T-helper 22 cell (primary cell): ENCODE results near the gene GRB7.
A peak's percentile ranks its signal among the peaks of the same experiment; 100 is the strongest.
"Not testable (repeated sequence)": the region's sequence is repeated elsewhere in the genome, so short reads cannot be mapped to it uniquely, and the experiment has no call there.

Source experiments
- DNase-seq: peaks from one replicate; pipeline ENCODE4 v3.0.0-alpha.2; 2020; ENCODE audit warnings: low read depth

GRB7 gene

DNA sequence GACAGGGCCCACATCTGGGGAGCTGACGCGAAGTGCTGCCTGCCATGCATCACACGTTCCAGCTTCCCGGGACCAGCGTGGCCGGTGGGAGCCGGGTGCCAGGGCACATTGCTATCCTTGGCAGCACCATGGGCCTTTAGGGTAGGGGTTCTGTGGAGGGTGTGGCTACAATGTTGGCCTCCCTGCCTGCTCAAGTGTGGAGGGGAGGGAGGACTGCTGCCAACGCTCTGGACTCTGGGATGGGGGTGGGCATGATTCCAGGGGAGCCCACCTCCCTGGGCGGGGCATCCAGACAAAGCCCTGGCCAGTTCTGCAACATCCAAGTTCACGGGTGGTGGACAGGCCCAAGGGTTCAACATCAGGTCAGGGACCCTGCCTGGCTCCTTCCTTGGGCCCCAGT lies 13.9 kb downstream of the GRB7 start:
- DNase-seq, result no peak

GRCh38 chr17:39752241-39752881 lies 14.6 kb downstream of the GRB7 start:
- DNase-seq, result no peak

- DNase-seq, result peak; percentile 54
Measured at GRCh38 chr17:39753514-39754160, 15.9 kb downstream of the GRB7 start.

GRCh38 chr17:39754161-39754957 lies 16.6 kb downstream of the GRB7 start:
- peak; percentile 94 for DNase-seq

DNA sequence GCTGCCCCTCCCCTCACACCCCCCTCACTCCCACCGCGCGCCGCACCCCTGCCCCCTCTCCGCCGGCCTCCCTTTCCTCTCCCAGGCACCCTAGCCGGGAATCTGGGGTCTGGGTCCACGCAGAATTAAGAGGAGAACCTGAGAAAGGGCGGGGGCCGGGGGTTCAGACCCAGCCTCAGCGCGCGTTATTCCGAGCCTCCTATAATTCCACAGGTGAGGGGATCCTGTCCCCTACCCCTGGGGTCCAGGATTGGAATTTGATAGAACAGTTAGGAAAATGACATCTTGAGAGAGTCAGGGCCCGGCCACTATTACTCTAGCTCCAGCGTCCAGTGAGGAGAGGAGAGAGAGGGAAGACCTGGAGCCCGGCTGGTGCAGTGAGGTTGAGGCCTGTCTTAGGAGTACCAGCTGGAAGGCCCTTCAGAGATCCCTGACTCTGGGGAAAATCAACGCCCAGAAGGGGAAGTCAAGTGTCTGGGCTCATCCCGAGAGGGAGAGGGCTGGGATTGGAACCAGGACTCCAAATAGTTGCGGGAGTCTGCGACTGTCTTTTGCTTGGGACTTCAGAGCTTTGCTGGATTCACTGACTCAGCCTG lies 17.3 kb downstream of the GRB7 start:
- no peak for DNase-seq

DNA sequence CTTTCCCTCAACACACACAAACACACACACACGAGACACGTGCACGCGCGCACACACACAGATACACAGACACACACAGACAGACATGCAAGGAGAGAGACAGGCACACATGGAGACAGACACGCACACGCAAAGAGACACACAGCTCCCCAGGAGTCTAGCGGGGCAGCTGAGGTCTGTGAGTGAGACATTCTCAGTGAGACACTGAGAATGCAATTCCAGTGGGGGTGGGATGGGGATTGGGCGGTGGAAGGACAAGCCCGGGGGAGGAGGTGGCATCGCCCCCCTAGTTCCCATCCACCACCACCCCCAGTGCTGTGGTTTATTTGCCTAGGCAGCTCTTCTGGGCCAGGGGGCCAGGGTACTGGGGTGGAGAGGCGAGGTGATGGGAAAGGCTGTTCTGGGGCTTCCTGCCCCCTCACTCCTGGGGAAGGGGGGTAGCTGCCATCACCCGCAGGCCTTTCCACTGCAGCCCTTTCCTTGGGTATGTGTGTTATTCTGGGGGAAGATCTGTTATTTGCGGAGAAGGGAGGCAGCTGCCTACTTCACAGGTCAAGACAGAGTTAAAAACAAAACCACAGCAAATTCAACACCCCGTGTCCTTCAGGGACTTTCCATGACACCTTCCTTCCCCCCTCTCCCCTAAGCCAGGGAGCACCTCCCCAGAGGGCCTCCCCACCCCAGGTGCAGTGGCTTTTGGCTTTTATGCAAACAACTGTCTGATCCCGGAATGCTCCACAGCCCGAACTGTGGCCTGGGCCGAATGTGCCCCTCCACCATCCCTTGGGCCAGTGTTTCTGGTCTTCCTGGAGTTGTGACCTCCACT lies 18.0 kb downstream of the GRB7 start:
- DNase-seq, result peak; percentile 52

- DNase-seq, result no peak
Measured at GRCh38 chr17:39756380-39757079, 18.8 kb downstream of the GRB7 start.

- no peak for DNase-seq
Measured at GRCh38 chr17:39757176-39757662, 19.5 kb downstream of the GRB7 start.

DNA sequence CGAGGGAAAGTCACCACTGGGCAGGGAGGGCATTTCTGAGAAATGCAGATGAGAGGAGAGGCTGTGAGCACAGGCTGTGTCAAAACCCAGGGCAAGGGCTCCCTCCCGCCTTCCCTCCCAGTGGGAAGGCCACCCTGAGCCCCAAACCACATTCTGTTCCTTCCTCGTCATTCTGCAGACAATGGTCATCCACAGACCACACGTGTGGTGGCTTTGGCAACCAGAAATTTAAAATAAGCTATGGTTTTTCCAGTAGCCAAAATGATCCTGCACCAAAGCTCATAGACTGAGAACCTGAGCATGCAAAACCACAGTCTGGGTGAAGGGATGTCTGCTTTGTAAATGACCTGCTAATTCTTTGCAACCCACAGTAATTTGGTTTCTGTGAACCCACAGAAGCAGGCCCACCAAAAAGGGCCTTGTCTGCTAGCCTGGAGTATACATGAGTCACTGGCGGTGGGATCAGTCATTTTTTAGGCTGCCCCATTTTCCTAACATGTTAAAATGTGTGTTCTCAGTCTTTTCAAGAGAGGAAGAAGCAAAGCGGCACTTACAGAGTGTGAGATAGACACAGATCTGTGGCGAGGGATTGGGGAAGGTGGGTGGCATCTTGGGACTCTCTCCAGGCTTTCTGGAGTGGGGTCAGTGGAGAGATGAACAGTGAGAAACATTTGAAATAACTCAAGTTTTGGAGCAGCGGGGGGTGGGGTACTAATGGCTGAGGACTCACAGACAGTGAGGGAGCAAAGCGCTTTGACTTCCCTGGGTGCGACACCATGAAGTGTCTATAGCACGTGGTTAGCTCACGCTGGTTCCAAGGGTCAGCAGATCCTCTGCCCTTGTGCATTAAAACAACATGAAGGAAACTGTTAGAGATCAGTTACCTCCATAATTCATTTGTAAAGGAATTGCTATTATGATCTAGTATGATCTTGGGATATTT lies 20.5 kb downstream of the GRB7 start:
- DNase-seq, result peak; percentile 56

- DNase-seq, result no peak
Measured at GRCh38 chr17:39759204-39759603, 21.5 kb downstream of the GRB7 start.

- DNase-seq, result no peak
Measured at GRCh38 chr17:39761861-39762496, 24.2 kb downstream of the GRB7 start.

DNA sequence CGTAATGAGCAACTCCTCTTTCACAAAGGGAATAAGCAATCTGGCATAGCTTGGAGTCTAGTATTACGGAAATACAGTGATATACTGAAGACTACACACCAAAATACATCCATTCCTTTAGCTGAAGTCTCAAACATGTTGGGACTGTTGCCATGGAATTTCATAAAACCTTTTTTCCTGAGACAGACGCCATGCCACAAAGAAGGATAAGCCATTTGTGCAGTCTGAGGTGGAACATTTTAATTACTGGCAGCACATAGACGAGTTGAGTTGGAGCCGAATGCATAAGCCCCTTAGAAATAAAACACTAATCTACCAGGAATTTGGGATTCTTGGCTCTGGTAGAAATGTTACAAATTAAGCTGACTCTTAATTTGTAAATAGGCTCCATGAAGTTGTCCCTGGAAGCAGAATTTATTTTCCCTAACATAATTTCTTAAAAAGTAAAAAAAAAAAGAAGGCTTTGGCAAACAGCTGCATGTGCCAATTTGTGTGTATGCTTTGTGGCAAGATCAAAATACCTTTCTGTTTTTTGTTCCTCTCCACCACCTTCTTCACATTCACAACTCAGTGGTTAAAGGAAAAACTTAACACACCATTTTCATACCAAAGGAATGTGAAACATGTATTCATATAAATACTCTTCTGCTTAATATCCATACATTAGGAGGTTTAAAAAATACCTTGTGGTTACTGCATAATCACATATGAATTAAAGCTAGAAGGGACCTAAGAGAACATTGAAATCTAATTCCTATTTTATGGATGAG lies 25.5 kb downstream of the GRB7 start:
- no peak for DNase-seq

- DNase-seq, result not testable (repeated sequence)
Measured at GRCh38 chr17:39764171-39764570, 26.4 kb downstream of the GRB7 start.

GRCh38 chr17:39765175-39765574 lies 27.4 kb downstream of the GRB7 start:
- no peak for DNase-seq

GRCh38 chr17:39765766-39766165 lies 28.0 kb downstream of the GRB7 start:
- no peak for DNase-seq

DNA sequence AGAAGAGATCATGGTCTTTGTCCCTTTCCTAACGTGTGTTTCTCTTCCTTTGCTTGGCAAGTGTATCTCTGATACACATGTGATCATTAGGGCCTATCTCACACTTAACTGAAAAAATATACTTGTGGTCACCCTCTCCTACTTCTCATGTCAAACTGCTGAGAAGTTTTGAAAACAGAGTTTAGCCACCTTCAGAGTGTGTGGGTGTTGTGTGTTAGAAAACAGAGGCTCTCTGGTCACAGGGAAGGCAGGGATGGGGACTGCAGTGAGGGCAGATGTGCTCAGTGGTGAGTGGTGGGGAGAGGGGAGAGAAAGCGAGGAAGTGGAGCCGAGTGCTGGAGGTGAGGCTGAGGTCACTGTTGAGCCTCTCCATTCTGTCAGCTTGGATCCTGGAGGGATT lies 29.4 kb downstream of the GRB7 start:
- DNase-seq, result no peak

DNA sequence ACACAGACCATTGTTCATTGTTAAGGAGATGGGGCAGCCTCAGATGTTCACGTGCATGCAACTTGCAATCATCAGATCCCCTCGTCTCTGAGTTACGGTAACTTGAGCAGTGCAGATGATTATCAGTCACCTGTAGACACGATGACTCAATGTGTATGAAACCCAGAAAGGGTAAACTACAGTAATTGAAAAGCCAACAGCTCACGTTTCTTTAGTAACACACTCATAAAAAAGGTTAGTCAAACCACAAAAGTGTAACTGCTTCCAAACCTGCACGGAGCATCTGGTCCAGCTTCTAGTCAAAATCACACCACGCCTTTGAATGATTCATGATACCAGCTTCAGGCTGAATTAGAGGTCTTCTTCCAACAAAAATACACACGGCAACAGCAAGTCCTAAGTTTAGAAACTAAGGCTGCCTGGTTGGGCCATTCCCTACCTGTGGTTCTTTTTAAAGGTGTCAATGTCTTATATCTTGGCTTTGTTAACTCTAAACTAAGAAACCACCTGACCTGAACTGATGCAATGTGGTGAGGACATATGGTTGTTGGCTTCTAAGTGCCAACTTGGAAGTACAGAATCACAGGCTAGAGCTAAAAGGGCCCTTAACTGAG lies 32.3 kb downstream of the GRB7 start:
- peak; percentile 66 for DNase-seq

DNA sequence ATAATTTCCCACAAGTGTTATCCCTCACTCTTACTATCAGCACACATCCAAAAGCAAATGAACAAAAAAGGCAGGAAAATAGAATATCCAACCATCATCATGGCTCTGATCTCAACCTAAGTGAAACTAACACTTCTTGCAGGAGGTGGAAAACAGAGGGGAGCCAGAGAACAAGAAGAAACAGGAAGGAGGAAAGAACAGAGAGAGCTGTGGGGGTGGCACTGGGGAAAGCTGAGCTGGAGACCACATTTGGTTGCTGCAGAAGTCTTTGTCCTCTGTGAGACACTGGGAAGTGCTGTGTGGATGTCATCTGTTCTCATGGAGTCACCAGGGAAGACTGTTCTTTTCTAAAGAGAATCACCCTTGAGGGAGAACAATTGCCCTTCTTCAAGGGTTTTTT lies 34.7 kb downstream of the GRB7 start:
- no peak for DNase-seq
